HG03571 (cell line): ENCODE data around the gene APBB2.
A peak's percentile ranks its signal among the peaks of the same experiment; 100 is the strongest.

Source experiments
- ATAC-seq: cut with Tn5 transposase; IDR thresholded peaks from one replicate; pipeline ENCODE4 v1.9.1; 2021; ENCODE audit not compliant: unreplicated experiment

Gene APBB2

DNA sequence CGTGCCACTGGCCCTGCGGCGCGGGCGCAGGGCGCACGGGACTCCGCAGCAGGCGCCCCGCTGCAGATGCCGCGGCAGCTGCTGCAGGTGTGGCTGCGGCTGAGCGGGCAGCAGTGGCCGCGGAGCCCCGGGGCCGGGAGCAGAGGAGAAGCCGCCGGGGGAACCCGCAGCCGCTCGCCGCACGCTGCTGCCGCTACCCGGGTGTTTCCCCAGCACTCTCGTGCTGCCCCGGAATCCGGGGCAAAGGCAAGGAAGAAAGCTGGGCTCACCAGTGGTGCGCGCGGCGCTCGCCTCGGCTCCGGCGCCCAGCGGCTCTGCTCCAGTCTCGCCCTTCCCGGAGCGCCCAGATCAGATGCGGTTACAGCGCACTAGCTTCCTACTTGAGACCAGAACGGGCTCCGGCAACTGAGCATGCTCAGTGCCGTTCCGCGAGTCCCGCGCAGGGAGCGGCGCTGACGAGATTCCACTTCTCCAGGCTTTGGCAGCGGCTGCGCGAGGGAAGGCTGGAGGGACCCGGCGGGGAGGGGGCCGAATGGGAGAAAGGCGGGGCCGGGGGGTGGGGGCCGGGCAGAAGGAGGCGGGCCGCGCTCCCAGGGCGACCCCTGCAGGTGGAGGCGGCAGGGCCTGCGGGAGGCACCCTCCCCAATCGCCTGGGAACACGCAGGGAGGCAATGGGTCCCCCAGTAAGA, at the start of gene APBB2:
Gene APBB2, minus strand, starts transcription at position 407 of the 689 bp plus-strand sequence. CDS start 181,288 bp downstream, outside the sequence.
- ATAC-seq: peak; percentile 47

DNA sequence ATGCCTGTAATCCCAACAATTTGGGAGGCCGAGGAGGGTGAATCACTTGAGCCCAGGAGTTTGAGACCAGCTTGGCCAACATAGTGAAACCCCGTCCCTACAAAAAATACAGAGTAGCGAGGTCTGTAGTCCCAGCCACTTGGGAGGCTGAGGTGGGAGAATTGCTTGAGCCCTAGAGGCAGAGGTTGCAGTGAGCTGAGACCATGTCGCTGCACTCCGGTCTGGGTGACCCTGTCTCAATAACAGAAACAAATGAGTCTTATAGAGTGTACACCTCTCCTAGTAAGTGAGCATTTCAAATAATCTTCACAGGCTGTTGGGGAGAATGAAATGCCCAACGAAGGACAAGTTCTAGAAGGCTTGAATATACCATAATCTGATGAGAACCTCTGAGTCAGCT, 47.9 kb upstream of the APBB2 start:
- ATAC-seq: no peak

DNA sequence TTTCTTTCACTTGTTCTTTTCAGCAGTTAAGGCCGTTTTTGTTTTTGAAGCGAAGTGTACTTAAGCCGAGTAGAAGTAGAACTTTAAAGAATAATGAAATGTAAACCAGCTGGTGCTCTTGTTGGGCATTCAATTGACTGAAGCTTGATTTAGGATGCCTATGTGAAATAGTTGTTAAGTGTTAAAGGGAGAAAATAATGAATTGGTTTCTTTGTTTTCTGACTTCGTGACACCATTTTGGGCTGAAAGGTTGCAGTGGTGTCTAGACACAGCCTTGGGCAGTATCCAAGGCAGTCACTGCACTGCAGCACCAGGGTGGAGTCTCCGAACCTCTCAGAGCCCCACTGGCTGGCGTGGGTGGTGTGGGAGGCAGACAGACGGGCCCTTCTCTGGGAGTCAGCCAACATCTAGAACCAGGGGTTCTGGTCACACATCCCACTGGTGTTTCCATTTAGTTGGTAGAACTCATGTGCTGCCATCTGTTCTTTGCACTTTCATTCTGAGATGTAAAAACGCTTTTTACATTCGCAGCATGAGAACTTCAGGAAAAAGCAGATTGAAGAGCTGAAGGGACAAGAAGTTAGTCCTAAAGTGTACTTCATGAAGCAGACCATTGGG, 45.9 kb upstream of the APBB2 start:
- ATAC-seq: no peak

- ATAC-seq: no peak
Measured at GRCh38 chr4:41258783-41259182, 44.4 kb upstream of the APBB2 start.

- no peak for ATAC-seq
Measured at GRCh38 chr4:41257906-41258305, 43.6 kb upstream of the APBB2 start.

DNA sequence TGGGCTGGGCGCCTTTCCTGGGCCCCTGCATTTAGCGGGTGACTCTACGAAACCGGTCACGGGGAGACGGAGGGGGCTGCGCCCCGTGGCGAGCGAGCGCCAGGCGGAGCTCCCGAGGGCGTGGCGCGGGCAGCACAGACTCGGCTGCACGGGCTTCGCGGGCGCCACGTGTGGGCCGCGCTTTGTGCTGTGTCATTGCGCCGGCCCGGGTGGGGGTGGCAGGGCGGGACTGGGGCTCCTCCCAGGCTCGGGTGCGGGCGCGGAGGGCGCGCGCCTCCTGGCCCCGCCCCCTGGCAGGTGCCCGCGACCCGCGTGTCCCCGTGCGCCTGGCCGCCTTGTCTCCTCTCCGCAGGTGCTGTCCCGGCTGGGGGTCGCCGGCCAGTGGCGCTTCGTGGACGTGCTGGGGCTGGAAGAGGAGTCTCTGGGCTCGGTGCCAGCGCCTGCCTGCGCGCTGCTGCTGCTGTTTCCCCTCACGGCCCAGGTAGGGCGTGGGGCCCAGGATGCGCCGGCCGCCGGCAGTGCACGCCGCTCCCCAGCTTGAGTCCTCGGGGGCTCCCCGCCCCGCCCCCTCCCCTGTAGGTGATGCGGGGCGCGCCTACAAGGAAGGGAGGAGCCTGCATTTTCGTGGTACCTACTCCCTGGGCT, 43.0 kb upstream of the APBB2 start:
- no peak for ATAC-seq

DNA sequence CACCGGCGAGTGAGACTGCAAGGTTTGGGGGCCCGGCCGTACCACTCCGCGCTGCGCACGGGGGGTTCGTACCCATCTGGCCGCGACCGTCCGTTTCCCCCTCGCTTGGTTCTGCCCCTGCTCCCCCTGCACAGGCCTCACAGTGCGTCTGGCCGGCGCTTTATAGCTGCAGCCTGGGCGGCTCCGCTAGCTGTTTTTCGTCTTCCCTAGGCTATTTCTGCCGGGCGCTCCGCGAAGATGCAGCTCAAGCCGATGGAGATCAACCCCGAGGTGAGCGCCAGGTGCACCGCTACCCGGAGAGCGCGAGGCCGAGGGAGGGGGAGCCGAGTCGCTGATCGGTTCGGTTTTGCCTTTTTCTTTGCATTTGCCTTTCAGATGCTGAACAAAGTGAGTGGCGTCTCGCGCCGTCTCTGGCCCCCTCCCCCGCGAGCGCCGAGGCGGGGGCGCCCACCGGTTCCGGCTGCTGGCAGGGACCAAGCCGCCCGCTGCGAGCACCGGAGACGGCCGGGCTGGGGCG, 42.5 kb upstream of the APBB2 start, which contains the start of gene UCHL1:
Gene UCHL1, plus strand, starts transcription at position 189 of the 517 bp plus-strand sequence. Its CDS starts 49 bp downstream, at position 238.
- no peak for ATAC-seq

DNA sequence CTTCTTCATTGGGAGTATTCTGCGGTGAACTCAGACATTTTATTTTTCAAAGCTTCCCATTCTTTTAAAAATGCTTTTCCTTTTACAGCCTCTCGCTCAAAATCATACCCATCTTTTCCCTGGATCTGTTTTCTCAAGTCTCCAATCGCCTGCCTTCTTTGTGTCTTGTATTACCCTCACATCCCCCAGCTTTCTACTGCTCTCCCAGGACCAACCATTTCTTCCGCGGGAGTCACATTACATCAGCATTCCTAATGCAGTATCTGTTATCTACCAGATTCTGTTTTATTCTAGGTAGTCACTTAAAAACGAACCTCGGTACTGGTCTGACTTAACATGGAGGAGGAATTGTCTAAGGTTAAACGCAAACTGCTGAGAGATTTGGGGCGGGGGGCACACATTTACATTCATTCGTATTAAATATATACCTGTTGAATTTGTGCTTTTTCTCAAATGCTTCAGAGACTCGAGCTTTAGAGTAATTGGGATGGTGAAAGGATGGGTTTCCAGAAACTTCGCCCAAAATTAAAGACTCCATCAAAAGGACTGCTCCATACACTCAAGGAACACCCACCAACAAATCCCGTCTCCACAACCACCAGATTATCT, 41.9 kb upstream of the APBB2 start:
- ATAC-seq: no peak

- no peak for ATAC-seq
Measured at GRCh38 chr4:41245983-41246382, 31.6 kb upstream of the APBB2 start.

DNA sequence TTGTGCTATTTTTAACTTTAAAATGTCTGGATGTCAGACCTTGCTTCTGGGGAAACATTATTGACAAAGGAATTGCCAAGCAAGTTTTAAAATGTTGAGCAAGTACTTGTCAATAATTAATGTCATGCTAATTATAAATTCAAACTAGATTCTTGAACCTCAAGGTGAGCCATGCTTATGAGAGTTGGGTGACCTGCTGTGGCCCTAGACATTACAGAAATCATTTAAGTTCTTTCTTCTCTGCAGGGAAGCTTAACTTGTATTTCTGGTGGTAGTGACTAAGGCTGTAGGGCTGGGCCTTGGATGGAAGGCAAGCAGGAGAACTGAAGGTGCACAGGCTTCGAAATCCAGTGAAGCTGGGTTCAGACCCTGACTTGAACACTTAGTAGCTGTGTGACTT, 27.6 kb upstream of the APBB2 start:
- ATAC-seq: no peak

DNA sequence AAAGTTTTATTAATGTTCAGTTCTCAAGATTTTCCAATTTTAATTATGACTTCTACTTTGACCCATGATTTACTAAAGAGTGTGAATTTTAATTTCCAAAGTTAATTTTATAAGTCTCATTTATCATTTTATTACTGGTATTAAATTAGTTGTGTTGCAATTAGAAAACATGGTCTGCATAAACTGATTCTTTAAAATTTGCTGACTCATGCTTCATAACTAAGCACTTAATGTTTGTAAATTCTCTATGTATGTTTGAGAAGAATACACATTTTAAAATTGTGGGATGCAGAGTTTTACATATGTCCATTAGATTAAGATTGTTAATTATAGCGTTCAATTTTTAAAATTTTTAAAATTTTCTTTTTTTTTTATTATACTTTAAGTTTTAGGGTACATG, 22.2 kb upstream of the APBB2 start:
- ATAC-seq: no peak

DNA sequence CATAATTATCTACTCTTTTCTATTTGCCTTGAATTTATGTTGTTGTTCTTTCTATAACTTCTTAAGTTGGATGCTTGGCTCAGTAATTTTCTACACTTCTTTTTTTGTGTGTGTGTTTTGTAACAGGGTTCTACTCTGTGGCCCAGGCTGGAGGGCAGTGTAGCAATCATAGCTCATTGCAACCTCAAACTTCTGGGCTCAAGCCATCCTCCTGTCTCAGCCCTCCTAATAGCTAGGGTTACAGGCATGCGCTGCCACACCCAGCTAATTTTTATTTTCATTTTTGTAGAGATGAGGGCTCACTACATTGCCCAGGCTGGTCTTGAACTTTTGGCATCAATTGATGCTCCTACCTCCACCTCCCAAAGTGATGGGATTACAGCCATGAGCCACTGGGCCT, 21.7 kb upstream of the APBB2 start:
- no peak for ATAC-seq

DNA sequence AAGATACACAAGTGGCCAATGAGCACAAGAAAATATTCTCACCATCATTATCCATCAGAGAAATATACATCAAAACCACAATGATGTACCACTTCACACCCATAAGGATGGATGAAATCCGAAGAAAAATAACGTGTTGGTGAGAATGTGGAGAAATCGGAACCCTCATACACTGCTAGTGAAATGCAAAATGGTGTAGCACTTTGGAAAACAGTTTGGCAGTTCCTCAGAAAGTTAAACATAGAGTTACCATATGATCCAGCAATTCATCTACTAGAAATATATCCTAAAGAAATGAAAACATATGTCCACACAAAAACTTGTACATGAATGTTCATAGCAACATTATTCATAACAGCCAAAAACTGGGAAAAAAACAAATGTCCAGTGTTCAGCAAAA, 18.5 kb upstream of the APBB2 start:
- no peak for ATAC-seq

DNA sequence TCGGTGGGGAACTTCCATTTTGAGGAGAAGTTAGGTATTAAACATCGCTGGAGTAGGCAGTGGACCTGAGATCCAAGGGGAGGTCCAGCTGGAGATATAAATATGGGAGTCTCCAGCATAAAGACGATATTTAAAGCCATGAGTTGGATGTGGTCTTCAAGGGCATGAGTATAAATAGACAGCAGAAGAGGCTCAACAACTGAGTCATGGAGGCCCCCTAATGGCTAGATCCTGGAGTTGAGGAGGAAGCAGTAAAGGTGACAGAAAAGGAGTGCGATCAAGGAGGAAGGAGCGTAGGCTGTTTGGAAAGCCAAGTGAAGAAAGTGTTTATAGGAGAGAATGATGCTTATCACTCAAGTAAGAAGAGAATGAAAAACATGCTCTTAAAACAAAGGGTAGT, 18.1 kb upstream of the APBB2 start:
- ATAC-seq: no peak

GRCh38 chr4:41227902-41228301, 13.6 kb upstream of the APBB2 start:
- ATAC-seq: no peak

- ATAC-seq: no peak
Measured at GRCh38 chr4:41221850-41222645, 7.7 kb upstream of the APBB2 start.

DNA sequence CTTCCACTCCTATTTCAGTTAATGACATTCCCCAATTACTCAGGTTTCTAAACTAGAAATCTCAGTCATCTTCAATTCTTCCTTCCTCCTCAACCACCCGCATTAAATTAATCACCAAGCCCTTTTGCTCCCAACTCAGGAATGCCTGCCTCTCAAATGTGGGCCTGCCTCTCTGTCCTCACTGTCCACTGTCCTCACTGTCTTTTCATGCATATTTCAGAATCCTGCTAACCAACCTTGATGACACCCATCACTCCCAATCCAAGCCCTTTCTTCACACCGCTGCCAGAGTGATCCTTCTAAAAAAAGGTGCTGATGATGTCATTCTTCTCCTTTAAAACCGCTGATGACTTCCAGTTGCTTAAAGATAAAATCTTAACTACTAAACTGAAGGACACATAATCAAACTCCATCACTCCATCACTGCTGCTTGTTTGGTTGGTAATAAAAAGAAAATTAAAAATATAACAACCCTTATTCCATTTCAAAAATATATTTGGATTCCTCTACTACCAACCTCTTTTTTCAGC, 5.1 kb upstream of the APBB2 start:
- ATAC-seq: no peak

GRCh38 chr4:41218703-41219102, 4.4 kb upstream of the APBB2 start:
- no peak for ATAC-seq

DNA sequence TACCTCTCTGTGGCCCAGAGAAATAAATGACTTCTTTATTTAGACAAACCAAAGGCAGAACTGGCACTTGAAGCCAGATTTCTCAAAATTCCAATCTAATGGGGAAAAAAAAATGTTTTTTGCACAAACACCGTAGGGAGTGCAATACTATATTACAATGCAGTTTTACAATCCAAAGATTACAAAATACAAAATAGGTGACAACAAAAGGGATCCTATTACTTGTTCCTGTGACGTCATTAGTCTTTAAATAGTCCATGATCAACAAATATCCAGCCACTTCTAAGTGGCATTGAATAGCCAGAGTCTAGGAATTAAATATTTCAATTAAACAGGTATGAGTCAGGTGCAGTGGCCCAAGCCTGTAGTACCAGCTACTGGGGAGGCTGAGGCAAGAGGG, 3.0 kb upstream of the APBB2 start:
- ATAC-seq: no peak

GRCh38 chr4:41217020-41217333, 2.6 kb upstream of the APBB2 start:
- ATAC-seq: no peak
